ENCODE results near the gene DDR2. TPM values are rescaled to one million over a fixed set of nuclear protein-coding genes. Genes with fewer than 3 reads are reported as not detected.

The DDR2 gene
- polyA plus RNA-seq, 1 of the 3 experiments (the other 2 are of a cell fraction): 34.0 TPM

DNA sequence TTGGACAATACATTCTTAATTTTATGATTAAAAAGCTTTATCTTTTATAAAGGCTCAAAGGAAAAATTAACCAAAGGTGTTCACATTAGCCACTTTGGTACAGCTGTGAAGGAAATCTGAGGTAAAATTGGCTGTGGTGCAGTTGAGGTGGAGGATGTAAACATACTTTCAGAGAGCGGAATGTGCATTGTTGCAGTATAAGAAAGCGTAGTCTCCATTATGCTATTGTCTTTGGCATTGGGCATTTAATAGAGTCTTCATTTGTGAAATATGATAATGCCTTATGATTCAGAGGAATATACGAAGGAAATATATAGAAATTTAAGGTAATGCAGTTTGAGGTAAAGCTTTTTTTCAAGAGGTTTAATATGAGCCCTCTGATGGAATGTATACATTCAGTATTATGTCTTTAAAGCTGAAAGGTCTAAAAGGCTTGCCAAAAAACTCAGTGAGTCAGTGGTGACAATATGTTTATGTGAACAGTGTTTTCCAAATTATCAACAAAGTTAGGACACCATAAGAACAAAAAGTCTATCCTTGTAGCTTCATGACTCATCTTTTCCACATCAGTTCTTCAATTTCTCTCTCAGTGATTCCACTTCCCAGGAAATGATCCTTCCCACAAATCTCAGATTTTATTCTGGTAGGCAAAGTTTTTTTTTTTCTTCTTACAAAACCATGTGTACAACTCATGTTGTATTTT lies 26.9 kb upstream of the DDR2 start:
- peak overlapping the region; percentile 1; the same call in 1 of the 2 replicates for H3K9ac ChIP-seq
- no peaks in the 10 kb centered on the region for H4K20me1 ChIP-seq (ENCODE audit: insufficient read depth)
- ChIA-PET POLR2A (no interaction called here), CTCF (interaction anchor here (0.6 to 9.4 kb wide), 2 partner anchors 8 to 709 kb away, joined by 4 to 67 read pairs; no protein-coding TSS in a partner anchor)
- peaks cover 18 to 41% of the 10 kb centered on the region in 2 experiments for H3K36me3 ChIP-seq (replicated peaks in 1 of 2; ENCODE audit: control insufficient read depth in 1 of 2, insufficient read depth in 2 of 2, low read length in 1 of 2)
- H3K79me2 ChIP-seq (ENCODE audit: insufficient read depth): no peaks in the 10 kb centered on the region
- no peaks in the 10 kb centered on the region for H3K9me2 ChIP-seq
- peak overlapping the region; percentile 7; the same call in 1 of the 2 replicates for H3K4me2 ChIP-seq
- peak overlapping the region; percentile 11 to 92; a peak in 3 of 4 replicates for H3K27ac ChIP-seq (ENCODE audit: low read depth in 2 of 2, low read length in 1 of 2)
- H3F3A ChIP-seq (replicated peaks; ENCODE audit: insufficient read depth): peaks cover 33% of the 10 kb centered on the region
- no peak overlapping the region for H2AFZ ChIP-seq (ENCODE audit: low read depth)
- 66% methylated on average over 3 of the region's 3 CpGs for WGBS (ENCODE audit: low lambda C conversion rate)
- H3K27me3 ChIP-seq (ENCODE audit: insufficient read depth): no peaks in the 10 kb centered on the region
- no peak for DNase-seq
- no peaks in the 10 kb centered on the region for H3K9me3 ChIP-seq
- H3K4me1 ChIP-seq (ENCODE audit: control insufficient read depth in 1 of 2, insufficient read depth in 2 of 2, low read depth in 1 of 2, low read length in 1 of 2): 0 out of 4 replicates have a peak, but pooled peaks cover 0 to 9% of the 10 kb centered on the region in 2 experiments
- H3K4me3 ChIP-seq (ENCODE audit: low read depth in 2 of 2, low read length in 1 of 2): no peak overlapping the region
- TF ChIP-seq, protein P1, sequence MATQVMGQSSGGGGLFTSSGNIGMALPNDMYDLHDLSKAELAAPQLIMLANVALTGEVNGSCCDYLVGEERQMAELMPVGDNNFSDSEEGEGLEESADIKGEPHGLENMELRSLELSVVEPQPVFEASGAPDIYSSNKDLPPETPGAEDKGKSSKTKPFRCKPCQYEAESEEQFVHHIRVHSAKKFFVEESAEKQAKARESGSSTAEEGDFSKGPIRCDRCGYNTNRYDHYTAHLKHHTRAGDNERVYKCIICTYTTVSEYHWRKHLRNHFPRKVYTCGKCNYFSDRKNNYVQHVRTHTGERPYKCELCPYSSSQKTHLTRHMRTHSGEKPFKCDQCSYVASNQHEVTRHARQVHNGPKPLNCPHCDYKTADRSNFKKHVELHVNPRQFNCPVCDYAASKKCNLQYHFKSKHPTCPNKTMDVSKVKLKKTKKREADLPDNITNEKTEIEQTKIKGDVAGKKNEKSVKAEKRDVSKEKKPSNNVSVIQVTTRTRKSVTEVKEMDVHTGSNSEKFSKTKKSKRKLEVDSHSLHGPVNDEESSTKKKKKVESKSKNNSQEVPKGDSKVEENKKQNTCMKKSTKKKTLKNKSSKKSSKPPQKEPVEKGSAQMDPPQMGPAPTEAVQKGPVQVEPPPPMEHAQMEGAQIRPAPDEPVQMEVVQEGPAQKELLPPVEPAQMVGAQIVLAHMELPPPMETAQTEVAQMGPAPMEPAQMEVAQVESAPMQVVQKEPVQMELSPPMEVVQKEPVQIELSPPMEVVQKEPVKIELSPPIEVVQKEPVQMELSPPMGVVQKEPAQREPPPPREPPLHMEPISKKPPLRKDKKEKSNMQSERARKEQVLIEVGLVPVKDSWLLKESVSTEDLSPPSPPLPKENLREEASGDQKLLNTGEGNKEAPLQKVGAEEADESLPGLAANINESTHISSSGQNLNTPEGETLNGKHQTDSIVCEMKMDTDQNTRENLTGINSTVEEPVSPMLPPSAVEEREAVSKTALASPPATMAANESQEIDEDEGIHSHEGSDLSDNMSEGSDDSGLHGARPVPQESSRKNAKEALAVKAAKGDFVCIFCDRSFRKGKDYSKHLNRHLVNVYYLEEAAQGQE (IDR thresholded peaks at IDR 0.05; ENCODE audit: low read depth, low read length): no peak
- TF ChIP-seq CHD2 (IDR thresholded peaks at IDR 0.05; ENCODE audit: low read length, partially characterized antibody): no peak
- TF ChIP-seq, protein P2, sequence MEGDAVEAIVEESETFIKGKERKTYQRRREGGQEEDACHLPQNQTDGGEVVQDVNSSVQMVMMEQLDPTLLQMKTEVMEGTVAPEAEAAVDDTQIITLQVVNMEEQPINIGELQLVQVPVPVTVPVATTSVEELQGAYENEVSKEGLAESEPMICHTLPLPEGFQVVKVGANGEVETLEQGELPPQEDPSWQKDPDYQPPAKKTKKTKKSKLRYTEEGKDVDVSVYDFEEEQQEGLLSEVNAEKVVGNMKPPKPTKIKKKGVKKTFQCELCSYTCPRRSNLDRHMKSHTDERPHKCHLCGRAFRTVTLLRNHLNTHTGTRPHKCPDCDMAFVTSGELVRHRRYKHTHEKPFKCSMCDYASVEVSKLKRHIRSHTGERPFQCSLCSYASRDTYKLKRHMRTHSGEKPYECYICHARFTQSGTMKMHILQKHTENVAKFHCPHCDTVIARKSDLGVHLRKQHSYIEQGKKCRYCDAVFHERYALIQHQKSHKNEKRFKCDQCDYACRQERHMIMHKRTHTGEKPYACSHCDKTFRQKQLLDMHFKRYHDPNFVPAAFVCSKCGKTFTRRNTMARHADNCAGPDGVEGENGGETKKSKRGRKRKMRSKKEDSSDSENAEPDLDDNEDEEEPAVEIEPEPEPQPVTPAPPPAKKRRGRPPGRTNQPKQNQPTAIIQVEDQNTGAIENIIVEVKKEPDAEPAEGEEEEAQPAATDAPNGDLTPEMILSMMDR (IDR thresholded peaks at IDR 0.05): no peak
- TF ChIP-seq EZH2phosphoT487 (IDR thresholded peaks at IDR 0.05; ENCODE audit: borderline replicate concordance, low read depth): no peak
- no peak for TF ChIP-seq EP300 (IDR thresholded peaks at IDR 0.05; ENCODE audit: borderline replicate concordance in 1 of 2, low read depth in 1 of 2, low read length in 1 of 2)
- TF ChIP-seq, protein P3, sequence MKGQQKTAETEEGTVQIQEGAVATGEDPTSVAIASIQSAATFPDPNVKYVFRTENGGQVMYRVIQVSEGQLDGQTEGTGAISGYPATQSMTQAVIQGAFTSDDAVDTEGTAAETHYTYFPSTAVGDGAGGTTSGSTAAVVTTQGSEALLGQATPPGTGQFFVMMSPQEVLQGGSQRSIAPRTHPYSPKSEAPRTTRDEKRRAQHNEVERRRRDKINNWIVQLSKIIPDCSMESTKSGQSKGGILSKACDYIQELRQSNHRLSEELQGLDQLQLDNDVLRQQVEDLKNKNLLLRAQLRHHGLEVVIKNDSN (IDR thresholded peaks at IDR 0.05; ENCODE audit: borderline replicate concordance, low read depth): no peak
- no peak for TF ChIP-seq YY1 (IDR thresholded peaks at IDR 0.05; ENCODE audit: low read depth)
- no peak for TF ChIP-seq SMC3 (IDR thresholded peaks at IDR 0.05; ENCODE audit: low read depth, low read length)
- no peak for TF ChIP-seq RFX5 (IDR thresholded peaks at IDR 0.05; ENCODE audit: low read length)
- TF ChIP-seq JUND (IDR thresholded peaks at IDR 0.05): peak; percentile 57
- no peak for TF ChIP-seq RAD21 (IDR thresholded peaks at IDR 0.05; ENCODE audit: low read length)
- TF ChIP-seq RXRA (IDR thresholded peaks at IDR 0.05; ENCODE audit: borderline replicate concordance, low read depth): no peak; the same call in 1 of the 2 replicates
- TF ChIP-seq ELF1 (IDR thresholded peaks at IDR 0.05): 0 out of 2 replicates have a peak, but pooled peaks have one; percentile 10
- TF ChIP-seq FOXJ3 (CRISPR knock-in tag; IDR thresholded peaks at IDR 0.05): no peak
- no peak for TF ChIP-seq TAF1 (IDR thresholded peaks at IDR 0.05; ENCODE audit: borderline replicate concordance, low read depth, low read length)
- TF ChIP-seq FOSL2 (IDR thresholded peaks at IDR 0.05; ENCODE audit: borderline replicate concordance, low read depth): peak; percentile 81
- TF ChIP-seq, protein P4, sequence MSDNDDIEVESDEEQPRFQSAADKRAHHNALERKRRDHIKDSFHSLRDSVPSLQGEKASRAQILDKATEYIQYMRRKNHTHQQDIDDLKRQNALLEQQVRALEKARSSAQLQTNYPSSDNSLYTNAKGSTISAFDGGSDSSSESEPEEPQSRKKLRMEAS (IDR thresholded peaks at IDR 0.05; ENCODE audit: low read depth): no peak
- TF ChIP-seq TEAD4 (IDR thresholded peaks at IDR 0.05; ENCODE audit: borderline replicate concordance, insufficient read depth): 0 out of 2 replicates have a peak, but pooled peaks have one; percentile 21
- no peak for TF ChIP-seq GABPA (IDR thresholded peaks at IDR 0.05; ENCODE audit: low read depth)
- TF ChIP-seq TCF12 (IDR thresholded peaks at IDR 0.05): peak; percentile 61; the same call in 1 of the 2 replicates
- no peak for TF ChIP-seq MEF2A (IDR thresholded peaks at IDR 0.05; ENCODE audit: borderline replicate concordance, low read depth)
- TF ChIP-seq GATA2 (CRISPR knock-in tag; IDR thresholded peaks at IDR 0.05): no peak
- TF ChIP-seq, protein P5, sequence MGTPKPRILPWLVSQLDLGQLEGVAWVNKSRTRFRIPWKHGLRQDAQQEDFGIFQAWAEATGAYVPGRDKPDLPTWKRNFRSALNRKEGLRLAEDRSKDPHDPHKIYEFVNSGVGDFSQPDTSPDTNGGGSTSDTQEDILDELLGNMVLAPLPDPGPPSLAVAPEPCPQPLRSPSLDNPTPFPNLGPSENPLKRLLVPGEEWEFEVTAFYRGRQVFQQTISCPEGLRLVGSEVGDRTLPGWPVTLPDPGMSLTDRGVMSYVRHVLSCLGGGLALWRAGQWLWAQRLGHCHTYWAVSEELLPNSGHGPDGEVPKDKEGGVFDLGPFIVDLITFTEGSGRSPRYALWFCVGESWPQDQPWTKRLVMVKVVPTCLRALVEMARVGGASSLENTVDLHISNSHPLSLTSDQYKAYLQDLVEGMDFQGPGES (IDR thresholded peaks at IDR 0.05; ENCODE audit: low read depth, low read length): no peak
- no peak for TF ChIP-seq NRF1 (IDR thresholded peaks at IDR 0.05; ENCODE audit: low read depth, low read length)
- TF ChIP-seq, protein P6, sequence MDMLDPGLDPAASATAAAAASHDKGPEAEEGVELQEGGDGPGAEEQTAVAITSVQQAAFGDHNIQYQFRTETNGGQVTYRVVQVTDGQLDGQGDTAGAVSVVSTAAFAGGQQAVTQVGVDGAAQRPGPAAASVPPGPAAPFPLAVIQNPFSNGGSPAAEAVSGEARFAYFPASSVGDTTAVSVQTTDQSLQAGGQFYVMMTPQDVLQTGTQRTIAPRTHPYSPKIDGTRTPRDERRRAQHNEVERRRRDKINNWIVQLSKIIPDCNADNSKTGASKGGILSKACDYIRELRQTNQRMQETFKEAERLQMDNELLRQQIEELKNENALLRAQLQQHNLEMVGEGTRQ (IDR thresholded peaks at IDR 0.05; ENCODE audit: borderline replicate concordance, low read depth, low read length): no peak
